BJ (cell line): ENCODE measurements around the gene RPL32. TPM values are rescaled to one million over a fixed set of nuclear protein-coding genes. Genes with fewer than 3 reads are reported as not detected.
"Not testable (repeated sequence)": the region's sequence is repeated elsewhere in the genome, so short reads cannot be mapped to it uniquely, and the experiment has no call there.

Source experiments
- CTCF ChIA-PET: fragments of 350-600 bp; formaldehyde crosslinking; extraction: SDS; loops from one replicate; lab custom pipeline; 2021; ENCODE audit warnings: antibody characterized with exemption, inconsistent platforms; lab: Yijun Ruan, JAX
- POLR2A ChIA-PET: fragments of 300-600 bp; sonication (Branson Sonifier 250); formaldehyde crosslinking; extraction: SDS; loops from one replicate; lab custom pipeline; 2021; ENCODE audit warnings: antibody characterized with exemption; lab: Charles Lee
- DNase-seq: peaks from one replicate; pipeline ENCODE4 v3.0.0-alpha.2; 2011; ENCODE audit warnings: low read depth
- H3K27me3 ChIP-seq: 2 replicates; pipeline ENCODE4 v1.6.0; 2011; ENCODE audit warnings: low read length; ENCODE audit not compliant: control insufficient read depth, insufficient read depth
- H3K36me3 ChIP-seq: 2 replicates; pipeline ENCODE4 v1.5.1; 2011; ENCODE audit warnings: low read length; ENCODE audit not compliant: control insufficient read depth, insufficient read depth
- H3K4me3 ChIP-seq: 2 replicates; pipeline ENCODE4 v1.5.1; 2011; ENCODE audit warnings: low read depth, mild to moderate bottlenecking, control low read depth, low read length
- CTCF ChIP-seq: IDR thresholded peaks from 2 replicates; pipeline ENCODE4 v1.5.1; 2011; ENCODE audit warnings: low read depth, mild to moderate bottlenecking, control low read depth, inconsistent platforms, low read length, moderate library complexity; ENCODE audit not compliant: insufficient read depth
- polyA plus RNA-seq: library from polyadenylated mRNA; depleted of rRNA; stranded (reverse); fragments of >200 nt; gene quantifications from 2 replicates; pipeline ENCODE4 v1.2.3, GENCODE V29; 2011; rRNA removed
- small RNA-seq: library from RNA; depleted of rRNA; stranded (forward); fragments of <200 nt; gene quantifications from one replicate; pipeline ENCODE3, GENCODE V24; 2012; ENCODE audit warnings: low replicate concordance, low read depth; ENCODE audit not compliant: insufficient read length

The RPL32 gene
- polyA plus RNA-seq, 1 experiment, result 3,018 TPM

GRCh38 chr3:12793701-12794100, 47.7 kb downstream of the RPL32 start:
- H3K4me3 ChIP-seq, result no peak overlapping the region
- H3K27me3 ChIP-seq, result no peaks in the 10 kb centered on the region; the same call in 1 of the 2 replicates
- POLR2A ChIA-PET, result no interaction called here
- H3K36me3 ChIP-seq, result no peaks in the 10 kb centered on the region
- DNase-seq, result no peak
- TF ChIP-seq CTCF, result no peak
- CTCF ChIA-PET, result interaction anchor here (1.3 kb wide), 1 partner anchor 48 kb away, joined by 3 read pairs; the partner anchor contains the start of gene RPL32

GRCh38 chr3:12791430-12791829, 49.9 kb downstream of the RPL32 start:
- ChIA-PET POLR2A (interaction anchor here (0.5 kb wide), 1 partner anchor 153 kb away, joined by 3 read pairs; no protein-coding TSS in a partner anchor), CTCF (interaction anchor here (0.6 to 0.7 kb wide), 2 partner anchors 9 to 257 kb away, joined by 3 read pairs; no protein-coding TSS in a partner anchor)
- no peak for TF ChIP-seq CTCF
- H3K27me3 ChIP-seq, result peaks cover 2% of the 10 kb centered on the region; the same call in 1 of the 2 replicates
- H3K4me3 ChIP-seq, result no peak overlapping the region
- DNase-seq, result no peak
- no peaks in the 10 kb centered on the region for H3K36me3 ChIP-seq

- DNase-seq, POLR2A ChIA-PET, H3K36me3 ChIP-seq, H3K4me3 ChIP-seq, H3K27me3 ChIP-seq: not testable (repeated sequence)
- CTCF ChIA-PET, result interaction anchor here (0.7 to 4.1 kb wide), 20 partner anchors 11 to 221 kb away, joined by 3 to 49 read pairs (median 5); partner anchors contain the start of genes CAND2, RPL32 and TMEM40
Measured at GRCh38 chr3:12787967-12788690, 53.2 kb downstream of the RPL32 start.

GRCh38 chr3:12787346-12787745, 54.0 kb downstream of the RPL32 start:
- POLR2A ChIA-PET, H3K36me3 ChIP-seq, H3K27me3 ChIP-seq, DNase-seq, H3K4me3 ChIP-seq: not testable (repeated sequence)
- CTCF ChIA-PET, result interaction anchor here (0.7 to 4.1 kb wide), 23 partner anchors 12 to 222 kb away, joined by 3 to 49 read pairs (median 4); partner anchors contain the start of genes CAND2, RPL32 and TMEM40
- peak; percentile 63 for TF ChIP-seq CTCF

- DNase-seq, result no peak
- ChIA-PET CTCF (interaction anchor here (1.0 kb wide), 1 partner anchor 26 kb away, joined by 3 read pairs; no protein-coding TSS in a partner anchor), POLR2A (no interaction called here)
- no peak overlapping the region for H3K4me3 ChIP-seq
- H3K36me3 ChIP-seq, result no peaks in the 10 kb centered on the region
- no peak for TF ChIP-seq CTCF
- peaks cover 6% of the 10 kb centered on the region for H3K27me3 ChIP-seq
Measured at GRCh38 chr3:12785096-12785495, 56.3 kb downstream of the RPL32 start.

Small RNA genes within 50 kb of the gene (small RNA-seq; reads per million reads assigned to genes)
- gene AC034198.1, result not detected

Other genes starting within 250 kb of the RPL32 start
- gene RAF1, start 177.4 kb downstream of the RPL32 start, polyA plus RNA-seq, result 122 and 134 TPM in 2 replicates
- 0.20 and 0.52 TPM in 2 replicates for gene TMEM40, start 82.3 kb downstream of the RPL32 start, polyA plus RNA-seq
- 1.3 and 2.3 TPM in 2 replicates for gene CAND2, start 44.9 kb downstream of the RPL32 start, polyA plus RNA-seq
- gene IQSEC1, start 231.9 kb upstream of the RPL32 start, polyA plus RNA-seq, result 3.5 and 4.8 TPM in 2 replicates